H9 (cell line): ENCODE results near the gene TSPYL1. TPM values are rescaled to one million over a fixed set of nuclear protein-coding genes. Genes with fewer than 3 reads are reported as not detected.

Source experiments
- DNase-seq: peaks from one replicate; pipeline ENCODE4 v3.0.0-alpha.2; 2017
- H2AFZ ChIP-seq: one replicate; pipeline ENCODE4 v1.6.1; 2013; ENCODE audit warnings: mild to moderate bottlenecking, low read length, control low read depth, moderate library complexity
- H2AK5ac ChIP-seq: 2 replicates; pipeline ENCODE4 v1.6.1; 2013; ENCODE audit warnings: low read length, control low read depth, mixed read lengths; ENCODE audit not compliant: insufficient read length
- H2BK120ac ChIP-seq: one replicate; pipeline ENCODE4 v1.6.1; 2013; ENCODE audit warnings: low read depth, mild to moderate bottlenecking, low read length, control low read depth, inconsistent platforms; ENCODE audit not compliant: poor library complexity, severe bottlenecking
- H2BK12ac ChIP-seq: 2 replicates; pipeline ENCODE4 v1.6.1; 2013; ENCODE audit warnings: low read length, control low read depth, mixed read lengths, low read depth; ENCODE audit not compliant: insufficient read length
- H2BK15ac ChIP-seq: 2 replicates; pipeline ENCODE4 v1.6.1; 2013; ENCODE audit warnings: low read depth, low read length, control low read depth
- H2BK20ac ChIP-seq: one replicate; pipeline ENCODE4 v1.6.1; 2013; ENCODE audit warnings: low read depth, mild to moderate bottlenecking, low read length, control low read depth, inconsistent platforms; ENCODE audit not compliant: poor library complexity, severe bottlenecking
- H2BK5ac ChIP-seq: 2 replicates; pipeline ENCODE4 v1.6.1; 2013; ENCODE audit warnings: low read length, control low read depth, mixed read lengths; ENCODE audit not compliant: insufficient read length
- H3K14ac ChIP-seq: 2 replicates; pipeline ENCODE4 v1.6.1; 2013; ENCODE audit warnings: low read length, control low read depth; ENCODE audit not compliant: insufficient read depth
- H3K18ac ChIP-seq: 2 replicates; pipeline ENCODE4 v1.6.1; 2013; ENCODE audit warnings: low read depth, mild to moderate bottlenecking, mixed read lengths, low read length, control low read depth; ENCODE audit not compliant: insufficient read length
- H3K23ac ChIP-seq: 2 replicates; pipeline ENCODE4 v1.6.1; 2013; ENCODE audit warnings: low read length, control low read depth, mixed read lengths, low read depth; ENCODE audit not compliant: insufficient read length
- H3K23me2 ChIP-seq: 2 replicates; pipeline ENCODE4 v1.6.1; 2013; ENCODE audit warnings: low read depth, mild to moderate bottlenecking, mixed read lengths, low read length, control low read depth; ENCODE audit not compliant: insufficient read length, poor library complexity, severe bottlenecking
- H3K27ac ChIP-seq: 2 replicates; pipeline ENCODE4 v1.5.1; 2013; ENCODE audit warnings: low read length, control low read depth, mixed read lengths, low read depth; ENCODE audit not compliant: insufficient read length
- H3K27me3 ChIP-seq: 2 replicates; pipeline ENCODE4 v1.6.1; 2013; ENCODE audit warnings: low read length, control low read depth, inconsistent platforms; ENCODE audit not compliant: insufficient read depth
- H3K4ac ChIP-seq: 2 replicates; pipeline ENCODE4 v1.6.1; 2013; ENCODE audit warnings: low read depth, mild to moderate bottlenecking, control low read depth, inconsistent platforms, low read length, moderate library complexity
- H3K4me1 ChIP-seq: 2 replicates; pipeline ENCODE4 v1.6.1; 2013; ENCODE audit warnings: low read length, control low read depth, inconsistent platforms; ENCODE audit not compliant: insufficient read depth
- H3K4me2 ChIP-seq: 2 replicates; pipeline ENCODE4 v1.6.1; 2013; ENCODE audit warnings: low read length, control low read depth, mixed read lengths; ENCODE audit not compliant: insufficient read length, insufficient read depth
- H3K56ac ChIP-seq: 2 replicates; pipeline ENCODE4 v1.6.1; 2013; ENCODE audit warnings: low read depth, mild to moderate bottlenecking, mixed read lengths, low read length, control low read depth; ENCODE audit not compliant: insufficient read length
- H3K79me1 ChIP-seq: 2 replicates; pipeline ENCODE4 v1.6.1; 2013; ENCODE audit warnings: low read depth, mild to moderate bottlenecking, moderate library complexity, low read length, control low read depth, inconsistent platforms; ENCODE audit not compliant: insufficient read depth, poor library complexity, severe bottlenecking
- H3K79me2 ChIP-seq: 2 replicates; pipeline ENCODE4 v1.6.1; 2013; ENCODE audit warnings: low read length, control low read depth, inconsistent platforms; ENCODE audit not compliant: insufficient read depth
- H3K9ac ChIP-seq: 2 replicates; pipeline ENCODE4 v1.6.1; 2013; ENCODE audit warnings: low read length, control low read depth, mixed read lengths; ENCODE audit not compliant: insufficient read length; ENCODE audit errors: extremely low read depth
- H3K9me3 ChIP-seq: one replicate; pipeline ENCODE4 v1.6.1; 2013; ENCODE audit warnings: low read depth, low read length, inconsistent platforms; ENCODE audit not compliant: control insufficient read depth
- H3T11ph ChIP-seq: one replicate; pipeline ENCODE4 v1.6.1; 2013; ENCODE audit warnings: mild to moderate bottlenecking, low read length, control low read depth, inconsistent platforms
- H4K20me1 ChIP-seq: one replicate; pipeline ENCODE4 v1.6.1; 2013; ENCODE audit not compliant: control insufficient read depth, insufficient read length, insufficient read depth
- H4K5ac ChIP-seq: 2 replicates; pipeline ENCODE4 v1.6.1; 2013; ENCODE audit warnings: low read depth, mild to moderate bottlenecking, mixed read lengths, low read length, control low read depth; ENCODE audit not compliant: insufficient read length
- H4K8ac ChIP-seq: replicated peaks from 2 replicates; pipeline ENCODE4 v1.6.1; 2013; ENCODE audit warnings: low read length, control low read depth, mixed read lengths, low read depth; ENCODE audit not compliant: insufficient read length
- H4K91ac ChIP-seq: 2 replicates; pipeline ENCODE4 v1.6.1; 2013; ENCODE audit warnings: low read depth, mild to moderate bottlenecking, moderate library complexity, mixed read lengths, low read length, control low read depth; ENCODE audit not compliant: insufficient read length
- H3K27ac Mint-ChIP-seq, 3 experiments: 2 replicates in 2 of 3; 3 replicates in 1 of 3; pipeline ENCODE4 v1.8.0; 2020 to 2021; ENCODE audit warnings: mixed read lengths in 3 of 3, mild to moderate bottlenecking in 1 of 3, moderate library complexity in 1 of 3
- H3K27me3 Mint-ChIP-seq: 2 replicates; pipeline ENCODE4 v1.8.0; 2021; ENCODE audit warnings: low read depth, mild to moderate bottlenecking, moderate library complexity, mixed read lengths
- H3K36me3 Mint-ChIP-seq, 3 experiments: 2 replicates in 2 of 3; 3 replicates in 1 of 3; pipeline ENCODE4 v1.8.0; 2020 to 2021; ENCODE audit warnings: low read depth in 3 of 3, mixed read lengths in 3 of 3; ENCODE audit not compliant: insufficient read depth in 1 of 3
- H3K4me1 Mint-ChIP-seq, 2 experiments: 2 replicates each; pipeline ENCODE4 v1.8.0; 2020; ENCODE audit warnings: mixed read lengths in 2 of 2
- H3K4me3 Mint-ChIP-seq, 2 experiments: 2 replicates in 1 of 2; 3 replicates in 1 of 2; pipeline ENCODE4 v1.8.0; 2020 to 2021; ENCODE audit warnings: mild to moderate bottlenecking in 2 of 2, mixed read lengths in 2 of 2, moderate library complexity in 1 of 2
- H3K9me3 Mint-ChIP-seq, 2 experiments: 2 replicates in 1 of 2; 3 replicates in 1 of 2; pipeline ENCODE4 v1.8.0; 2020; ENCODE audit warnings: mild to moderate bottlenecking in 2 of 2, mixed read lengths in 2 of 2, moderate library complexity in 1 of 2
- total RNA-seq: library from RNA; stranded (reverse); gene quantifications from 2 replicates; pipeline ENCODE4 v1.2.1, GENCODE V29; 2021
- TF ChIP-seq, protein P1 (sequence below): fragments of 200-600 bp; sonication (generic); conservative IDR thresholded peaks from 3 replicates; pipeline ENCODE4 v1.8.0; 2021; ENCODE audit warnings: antibody characterized with exemption, mild to moderate bottlenecking

TSPYL1 gene
- total RNA-seq, 1 experiment from 2014 or later = 75.3 TPM

DNA sequence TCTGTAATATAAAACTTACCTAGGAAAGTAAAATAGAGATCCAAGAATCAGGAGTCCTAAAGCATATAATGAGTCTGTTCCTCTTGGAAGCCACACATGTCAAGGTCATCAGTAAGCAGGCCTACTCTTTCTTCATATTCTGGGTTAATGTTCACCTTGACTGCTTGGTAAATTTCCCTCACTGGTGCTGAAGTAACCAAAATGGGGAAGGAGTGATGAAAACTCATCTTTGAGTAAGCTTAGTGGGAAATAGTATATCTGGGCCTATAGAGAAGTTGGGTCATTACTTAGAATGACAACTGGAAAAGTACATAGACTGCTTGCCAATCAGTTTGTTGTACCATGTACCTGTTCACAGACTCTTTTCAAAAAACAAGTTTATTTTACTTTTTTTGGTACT, 32.4 kb downstream of the TSPYL1 start:
- H3K56ac ChIP-seq = no peak overlapping the region
- no peak overlapping the region for H4K5ac ChIP-seq
- no peak overlapping the region for H3K14ac ChIP-seq
- no peak overlapping the region for H2BK12ac ChIP-seq
- Mint-ChIP-seq H3K4me3 (no peak overlapping the region), H3K4me1 (peaks cover 24 to 25% of the 10 kb centered on the region in 2 experiments), H3K27me3 (no peaks in the 10 kb centered on the region), H3K9me3 (no peaks in the 10 kb centered on the region), H3K36me3 (peaks cover 2 to 10% (median 6%) of the 10 kb centered on the region in 3 experiments; a peak in 4 of 7 replicates), H3K27ac (no peak overlapping the region)
- no peak overlapping the region for H4K8ac ChIP-seq
- H3K27me3 ChIP-seq = no peaks in the 10 kb centered on the region
- H3K4me1 ChIP-seq = peaks cover 10% of the 10 kb centered on the region; the same call in 1 of the 2 replicates
- no peak overlapping the region for H2BK120ac ChIP-seq
- no peak overlapping the region for H2AFZ ChIP-seq
- no peak overlapping the region for H3K4ac ChIP-seq
- TF ChIP-seq, protein P1, sequence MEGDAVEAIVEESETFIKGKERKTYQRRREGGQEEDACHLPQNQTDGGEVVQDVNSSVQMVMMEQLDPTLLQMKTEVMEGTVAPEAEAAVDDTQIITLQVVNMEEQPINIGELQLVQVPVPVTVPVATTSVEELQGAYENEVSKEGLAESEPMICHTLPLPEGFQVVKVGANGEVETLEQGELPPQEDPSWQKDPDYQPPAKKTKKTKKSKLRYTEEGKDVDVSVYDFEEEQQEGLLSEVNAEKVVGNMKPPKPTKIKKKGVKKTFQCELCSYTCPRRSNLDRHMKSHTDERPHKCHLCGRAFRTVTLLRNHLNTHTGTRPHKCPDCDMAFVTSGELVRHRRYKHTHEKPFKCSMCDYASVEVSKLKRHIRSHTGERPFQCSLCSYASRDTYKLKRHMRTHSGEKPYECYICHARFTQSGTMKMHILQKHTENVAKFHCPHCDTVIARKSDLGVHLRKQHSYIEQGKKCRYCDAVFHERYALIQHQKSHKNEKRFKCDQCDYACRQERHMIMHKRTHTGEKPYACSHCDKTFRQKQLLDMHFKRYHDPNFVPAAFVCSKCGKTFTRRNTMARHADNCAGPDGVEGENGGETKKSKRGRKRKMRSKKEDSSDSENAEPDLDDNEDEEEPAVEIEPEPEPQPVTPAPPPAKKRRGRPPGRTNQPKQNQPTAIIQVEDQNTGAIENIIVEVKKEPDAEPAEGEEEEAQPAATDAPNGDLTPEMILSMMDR = no peak
- no peak overlapping the region for H2BK15ac ChIP-seq
- no peak overlapping the region for H3K9ac ChIP-seq
- H3K79me2 ChIP-seq = peaks cover 3% of the 10 kb centered on the region; the same call in 1 of the 2 replicates
- no peak overlapping the region for H2BK20ac ChIP-seq
- no peak overlapping the region for H3K18ac ChIP-seq
- no peaks in the 10 kb centered on the region for H4K20me1 ChIP-seq
- no peak overlapping the region for H3K27ac ChIP-seq
- H2BK5ac ChIP-seq = no peak overlapping the region
- H4K91ac ChIP-seq = no peak overlapping the region
- H3K23ac ChIP-seq = no peak overlapping the region
- DNase-seq = no peak
- no peaks in the 10 kb centered on the region for H3K9me3 ChIP-seq
- H3T11ph ChIP-seq = no peak overlapping the region
- H2AK5ac ChIP-seq = no peak overlapping the region
- peaks cover 3% of the 10 kb centered on the region for H3K23me2 ChIP-seq
- H3K79me1 ChIP-seq = no peaks in the 10 kb centered on the region
- no peak overlapping the region for H3K4me2 ChIP-seq
